Vagina (tissue), 2 donors: Measurements from ENCODE around the gene ADISSP. TPM values are rescaled to one million over a fixed set of nuclear protein-coding genes. Genes with fewer than 3 reads are reported as not detected.

Experiments used
- DNase-seq, 2 donors: peaks; one replicate each; pipeline ENCODE4 v3.0.0-alpha.2; 2017; ENCODE audit errors: extremely low spot score in 2 of 2
- H3K27ac ChIP-seq: fragments of 200-600 bp; sonication (generic); one replicate; pipeline ENCODE4 v1.5.1; 2019
- H3K27me3 ChIP-seq: fragments of 200-600 bp; sonication (generic); one replicate; pipeline ENCODE4 v1.5.1; 2019
- H3K36me3 ChIP-seq, 2 donors: fragments of 200-600 bp; sonication (generic); one replicate each; pipeline ENCODE4 v1.5.1; 2017 to 2019
- H3K4me1 ChIP-seq: fragments of 200-600 bp; sonication (generic); one replicate; pipeline ENCODE4 v1.5.1; 2019
- H3K4me3 ChIP-seq, 2 donors: fragments of 200-600 bp; sonication (generic); 1 replicate in 1 of 2; 2 replicates in 1 of 2; pipeline ENCODE4 v1.5.1; 2016 to 2019
- H3K9me3 ChIP-seq: fragments of 200-600 bp; sonication (generic); one replicate; pipeline ENCODE4 v1.5.1; 2019
- POLR2A ChIP-seq, 2 donors: fragments of 450-650 bp; IDR thresholded peaks; one replicate each; pipeline ENCODE4 v1.6.1; 2017; ENCODE audit warnings: antibody characterized with exemption in 2 of 2, mild to moderate bottlenecking in 2 of 2, moderate library complexity in 2 of 2
- POLR2AphosphoS5 ChIP-seq, 2 donors: sonication (generic); formaldehyde crosslinking; IDR thresholded peaks; one replicate each; pipeline ENCODE4 v1.9.0; 2017; ENCODE audit warnings: antibody characterized with exemption in 2 of 2, mild to moderate bottlenecking in 2 of 2, low read depth in 1 of 2; ENCODE audit not compliant: insufficient read depth in 1 of 2
- intact Hi-C: fragments of 100-400 bp; cut with DNase I; formaldehyde crosslinking; loops from one replicate; pipeline ENCODE4 v1.15.1; 2023
- total RNA-seq: library from RNA; depleted of rRNA; stranded (reverse); fragments of >200 nt; gene quantifications from one replicate; pipeline ENCODE4 v1.2.3, GENCODE V29; 2016
- TF ChIP-seq, protein P1 (sequence below), 3 experiments: fragments of 450-650 bp in 2 of 3; fragments of 200-600 bp in 1 of 3; sonication (generic) in 1 of 3; IDR thresholded peaks; one replicate each; pipeline ENCODE4 v1.5.1; 2017 to 2019; ENCODE audit warnings: antibody characterized with exemption in 3 of 3, mild to moderate bottlenecking in 2 of 3, moderate library complexity in 2 of 3

ADISSP gene
- total RNA-seq, 1 donor from 2014 or later = 16.0 TPM

DNA sequence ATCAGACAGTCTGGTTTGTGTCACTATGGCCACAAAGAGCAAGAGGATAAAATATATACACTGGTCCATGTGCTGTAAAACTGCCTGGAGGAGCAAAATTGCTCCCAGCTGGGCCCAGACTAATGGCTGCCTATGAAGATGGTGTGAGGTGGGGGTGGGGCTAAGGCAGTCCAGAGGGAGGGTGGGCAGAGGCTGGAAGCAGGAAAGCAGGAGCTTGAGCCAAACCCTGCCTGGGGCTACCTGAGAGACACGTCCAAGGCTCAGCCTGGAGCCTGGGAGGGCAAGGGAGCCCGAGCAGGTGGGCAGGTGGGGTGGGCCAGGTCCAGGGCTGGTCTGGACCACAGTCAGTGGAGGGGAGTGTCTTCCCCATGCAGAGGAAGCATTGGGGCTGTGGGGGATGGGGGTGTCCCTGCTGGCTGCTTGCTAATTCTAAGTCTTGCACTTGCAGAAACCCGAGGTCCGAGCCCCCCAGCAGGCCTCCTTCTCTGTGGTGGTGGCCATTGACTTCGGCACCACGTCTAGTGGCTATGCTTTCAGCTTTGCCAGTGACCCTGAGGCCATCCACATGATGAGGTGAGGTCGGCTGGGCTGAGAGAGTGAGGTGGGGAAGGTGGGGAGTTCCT is 25.6 kb downstream of the ADISSP start:
- no peaks in the 10 kb centered on the region for H3K36me3 ChIP-seq
- DNase-seq = no peak
- intact Hi-C loops = no loop called here
- no peak overlapping the region for H3K27ac ChIP-seq
- H3K27me3 ChIP-seq = no peaks in the 10 kb centered on the region
- no peaks in the 10 kb centered on the region for H3K9me3 ChIP-seq
- peaks cover 17% of the 10 kb centered on the region for H3K4me1 ChIP-seq
- TF ChIP-seq, protein P1, sequence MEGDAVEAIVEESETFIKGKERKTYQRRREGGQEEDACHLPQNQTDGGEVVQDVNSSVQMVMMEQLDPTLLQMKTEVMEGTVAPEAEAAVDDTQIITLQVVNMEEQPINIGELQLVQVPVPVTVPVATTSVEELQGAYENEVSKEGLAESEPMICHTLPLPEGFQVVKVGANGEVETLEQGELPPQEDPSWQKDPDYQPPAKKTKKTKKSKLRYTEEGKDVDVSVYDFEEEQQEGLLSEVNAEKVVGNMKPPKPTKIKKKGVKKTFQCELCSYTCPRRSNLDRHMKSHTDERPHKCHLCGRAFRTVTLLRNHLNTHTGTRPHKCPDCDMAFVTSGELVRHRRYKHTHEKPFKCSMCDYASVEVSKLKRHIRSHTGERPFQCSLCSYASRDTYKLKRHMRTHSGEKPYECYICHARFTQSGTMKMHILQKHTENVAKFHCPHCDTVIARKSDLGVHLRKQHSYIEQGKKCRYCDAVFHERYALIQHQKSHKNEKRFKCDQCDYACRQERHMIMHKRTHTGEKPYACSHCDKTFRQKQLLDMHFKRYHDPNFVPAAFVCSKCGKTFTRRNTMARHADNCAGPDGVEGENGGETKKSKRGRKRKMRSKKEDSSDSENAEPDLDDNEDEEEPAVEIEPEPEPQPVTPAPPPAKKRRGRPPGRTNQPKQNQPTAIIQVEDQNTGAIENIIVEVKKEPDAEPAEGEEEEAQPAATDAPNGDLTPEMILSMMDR (IDR thresholded peaks at IDR 0.05) = no peak
- TF ChIP-seq POLR2A (IDR thresholded peaks at IDR 0.05) = no peak
- no peak for TF ChIP-seq POLR2AphosphoS5 (IDR thresholded peaks at IDR 0.05; ENCODE audit: insufficient read depth in 1 of 2, low read depth in 1 of 2)
- no peak overlapping the region for H3K4me3 ChIP-seq

DNA sequence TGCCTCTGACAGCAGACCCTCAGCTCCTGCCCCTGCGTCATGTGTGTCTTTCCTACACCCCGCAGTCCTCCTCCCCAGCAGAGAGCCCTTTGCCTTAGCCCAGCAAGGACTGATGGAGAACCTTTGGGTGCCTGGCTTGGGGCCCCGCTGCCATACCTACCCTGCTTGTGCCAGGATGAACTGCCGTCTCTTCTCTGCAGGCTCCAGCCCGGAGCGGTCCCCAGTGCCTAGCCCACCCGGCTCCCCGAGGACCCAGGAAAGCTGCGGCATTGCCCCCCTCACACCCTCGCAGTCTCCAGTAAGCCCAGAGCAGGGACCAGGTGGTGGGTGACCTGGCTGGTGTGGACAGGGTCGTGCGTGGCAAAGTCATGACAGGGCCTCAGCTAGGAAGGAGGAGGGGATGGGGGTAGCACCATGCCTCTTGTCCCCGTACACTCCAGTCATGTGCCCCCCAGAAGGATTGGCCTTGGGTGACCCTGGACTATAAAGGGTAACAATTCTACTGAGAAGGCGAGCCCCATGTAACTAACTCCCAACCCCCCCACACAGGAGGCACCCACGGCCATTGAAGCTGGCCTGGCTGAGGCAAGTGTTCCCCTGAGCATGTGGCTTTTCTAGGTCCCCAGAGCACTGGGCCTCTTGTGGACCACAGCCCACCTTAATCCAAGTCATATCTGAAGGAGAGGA is 26.8 kb downstream of the ADISSP start:
- Histone ChIP-seq H3K27me3 (no peaks in the 10 kb centered on the region), H3K27ac (no peak overlapping the region), H3K36me3 (no peaks in the 10 kb centered on the region), H3K4me3 (no peak overlapping the region), H3K4me1 (peaks cover 22% of the 10 kb centered on the region), H3K9me3 (no peaks in the 10 kb centered on the region)
- intact Hi-C loops = no loop called here
- TF ChIP-seq POLR2AphosphoS5 (IDR thresholded peaks at IDR 0.05; ENCODE audit: insufficient read depth in 1 of 2, low read depth in 1 of 2) = no peak
- TF ChIP-seq POLR2A (IDR thresholded peaks at IDR 0.05) = no peak
- TF ChIP-seq, protein P1 (IDR thresholded peaks at IDR 0.05) = no peak
- no peak for DNase-seq

DNA sequence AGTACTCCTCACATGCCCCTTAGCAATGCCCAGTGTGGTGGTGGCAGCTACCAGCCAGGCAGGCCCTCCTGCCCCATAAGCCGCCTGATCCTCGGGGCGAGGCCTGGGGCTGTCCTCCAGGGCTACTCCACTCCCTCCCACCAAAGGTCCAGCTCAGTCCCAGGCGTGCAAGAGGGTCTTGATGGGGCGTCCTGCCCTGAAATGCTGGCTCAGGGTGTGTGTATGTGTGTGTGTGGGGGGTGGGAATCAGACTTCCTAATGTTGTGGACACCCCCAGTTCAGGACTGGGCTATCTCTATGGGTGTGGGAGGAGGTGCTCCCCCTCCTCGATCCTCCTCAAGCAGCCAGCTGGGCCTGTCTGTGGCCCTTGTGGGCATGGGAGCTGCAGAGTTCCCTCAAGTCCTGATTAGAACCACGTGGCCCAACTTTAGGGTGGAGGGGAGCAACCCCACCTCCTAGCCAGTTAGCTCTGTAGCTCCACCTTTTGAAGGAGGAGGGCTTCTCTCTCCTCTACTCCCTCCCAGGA is 27.6 kb downstream of the ADISSP start:
- Histone ChIP-seq H3K36me3 (no peaks in the 10 kb centered on the region), H3K9me3 (no peaks in the 10 kb centered on the region), H3K27me3 (no peaks in the 10 kb centered on the region), H3K27ac (peak overlapping the region; percentile 36), H3K4me1 (peaks cover 23% of the 10 kb centered on the region), H3K4me3 (no peak overlapping the region)
- intact Hi-C loops = no loop called here
- TF ChIP-seq, protein P1 (IDR thresholded peaks at IDR 0.05) = no peak
- TF ChIP-seq POLR2AphosphoS5 (IDR thresholded peaks at IDR 0.05; ENCODE audit: insufficient read depth in 1 of 2, low read depth in 1 of 2) = no peak
- TF ChIP-seq POLR2A (IDR thresholded peaks at IDR 0.05) = no peak
- DNase-seq = no peak

DNA sequence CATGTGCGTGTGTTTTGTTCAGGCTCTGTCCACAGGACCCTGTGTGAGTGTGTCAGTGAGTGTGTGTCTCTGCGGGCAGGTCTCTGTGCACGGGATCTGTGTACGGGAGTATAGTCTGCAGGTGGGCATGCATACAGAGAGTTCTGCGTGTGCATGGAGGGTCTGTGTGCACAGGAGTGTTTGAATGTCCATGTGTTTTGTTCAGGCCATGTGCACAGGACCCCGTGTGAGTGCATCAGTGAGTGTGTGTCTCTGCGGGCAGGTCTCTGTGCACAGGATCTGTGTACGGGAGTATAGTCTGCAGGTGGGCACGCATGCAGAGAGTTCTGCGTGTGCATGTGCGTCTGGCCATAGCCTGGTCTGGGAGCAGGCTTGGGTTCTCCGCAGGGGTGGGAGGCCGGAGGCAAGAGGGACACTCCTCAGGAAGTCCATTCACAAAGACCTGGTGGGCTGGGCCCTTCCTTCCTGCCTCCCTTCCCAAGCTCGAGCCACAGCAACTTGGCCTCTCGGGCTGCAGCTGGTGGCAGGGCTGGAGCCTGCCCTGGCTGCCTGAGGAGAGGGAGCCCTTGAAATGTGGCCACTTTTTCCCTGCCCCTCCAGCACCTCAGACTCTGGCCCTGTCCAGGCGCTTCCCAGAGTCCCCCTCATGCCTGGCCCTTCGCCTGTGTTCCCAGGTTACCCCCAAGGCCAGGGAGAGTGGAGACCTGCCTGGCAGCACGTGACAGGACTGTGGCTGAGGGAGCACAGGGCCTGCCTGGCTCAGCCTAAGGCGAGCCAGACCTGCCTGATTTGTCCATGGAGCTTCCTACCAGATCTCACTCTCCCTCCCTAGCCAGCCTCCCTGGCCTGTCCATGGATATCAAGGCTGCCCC is 28.3 kb downstream of the ADISSP start:
- Histone ChIP-seq H3K36me3 (no peaks in the 10 kb centered on the region), H3K9me3 (no peaks in the 10 kb centered on the region), H3K27ac (peak overlapping the region; percentile 36), H3K4me1 (peaks cover 23% of the 10 kb centered on the region), H3K4me3 (no peak overlapping the region), H3K27me3 (no peaks in the 10 kb centered on the region)
- intact Hi-C loops = no loop called here
- TF ChIP-seq POLR2A (IDR thresholded peaks at IDR 0.05) = no peak
- TF ChIP-seq POLR2AphosphoS5 (IDR thresholded peaks at IDR 0.05; ENCODE audit: insufficient read depth in 1 of 2, low read depth in 1 of 2) = peak in 1 of 2 donors; percentile 44
- no peak for DNase-seq
